Pancreas (tissue), 10 donors: Measurements from ENCODE around the gene ZBTB47. TPM values are rescaled to one million over a fixed set of nuclear protein-coding genes. Genes with fewer than 3 reads are reported as not detected.

Experiments used
- ATAC-seq, 4 donors: fragments of 200-7000 bp; cut with Tn5 transposase; one replicate each; pipeline versions ENCODE4 v1.8.0 to v1.9.1; 2020; ENCODE audit warnings: mild to moderate bottlenecking in 4 of 4, moderate library complexity in 4 of 4
- DNase-seq, 6 donors: peaks; one replicate each; pipeline ENCODE4 v3.0.0-alpha.2; 2020
- FAIRE-seq: peaks from 2 replicates; lab custom pipeline; 2012; peaks lifted over from hg19 to GRCh38; lab: Jason Lieb, UNC
- H3K27ac ChIP-seq, 4 donors: fragments of 200-600 bp; sonication (generic); 1 replicate in 3 of 4; 2 replicates in 1 of 4; pipeline versions ENCODE4 v1.5.0 to v1.8.0; 2020
- H3K27me3 ChIP-seq, 4 donors: fragments of 200-600 bp; one replicate each; pipeline ENCODE4 v1.8.0; 2021
- H3K36me3 ChIP-seq, 3 donors: fragments of 200-600 bp; sonication (generic) in 1 of 3; one replicate each; pipeline versions ENCODE4 v1.5.0 to v1.8.0; 2020 to 2021
- H3K4me1 ChIP-seq, 3 donors: fragments of 200-600 bp; one replicate each; pipeline ENCODE4 v1.8.0; 2021
- H3K4me3 ChIP-seq, 4 donors: fragments of 200-600 bp; sonication (generic) in 2 of 4; one replicate each; pipeline versions ENCODE4 v1.5.0 to v1.8.0; 2020 to 2021
- H3K9me3 ChIP-seq, 4 donors: fragments of 200-600 bp; one replicate each; pipeline ENCODE4 v1.8.0; 2021
- WGBS, 2 donors: extraction: QIAGEN DNeasy Blood & Tissue Kit; methylation state at CpG; one replicate each; pipeline ENCODE4 v1.1.7; 2013; 5-methylcytosine and 5-hydroxymethylcytosine counted together
- intact Hi-C, 3 donors: fragments of 100-400 bp; cut with DNase I; formaldehyde crosslinking; loops; one replicate each; pipeline versions ENCODE4 v1.11.1 to v1.14.2; 2022
- polyA plus RNA-seq, 2 donors: library from polyadenylated mRNA; stranded (reverse); fragments of 200-250 nt; gene quantifications; one replicate each; pipeline ENCODE4 v1.2.3, GENCODE V29; 2013
- total RNA-seq, 6 donors: library from RNA; stranded (reverse); fragmentation: NEBNext Ultra II Directional in 4 of 6; extraction: Animal tissue kit (Norgen Biotek cat#: 25700) in 4 of 6; gene quantifications; one replicate each; pipeline versions ENCODE4 v1.2.1 to v1.2.4, GENCODE V29; 2021 to 2023
- TF ChIP-seq, protein P1 (sequence below), 4 donors: fragments of 200-600 bp; sonication (generic) in 3 of 4; IDR thresholded peaks; one replicate each; pipeline versions ENCODE4 v1.5.0 to v1.8.0; 2021; ENCODE audit warnings: antibody characterized with exemption in 4 of 4
- donor health status: healthy with polysubstance abuse.
- donor health status: DM: no; HTN: no; CAD: no; lungs with moderate emphysema.
- donor health status: DM: no; HTN: no; CAD: no.
- donor health status: control.
- donor health status: control.
- donor health status: Bipolar disorder and iron deficiency.
- donor health status: DM: yes; HTN: yes; CAD: no.
- donor health status: DM: no; HTN: no; CAD: no.
- donor health status: DM: no; HTN: no; CAD: no.
- donor health status: DM: yes; HTN: yes; CAD: no.

ZBTB47 gene
- total and polyA plus RNA-seq, 8 donors, result 7.9 to 13.6 (median 10.2) TPM

DNA sequence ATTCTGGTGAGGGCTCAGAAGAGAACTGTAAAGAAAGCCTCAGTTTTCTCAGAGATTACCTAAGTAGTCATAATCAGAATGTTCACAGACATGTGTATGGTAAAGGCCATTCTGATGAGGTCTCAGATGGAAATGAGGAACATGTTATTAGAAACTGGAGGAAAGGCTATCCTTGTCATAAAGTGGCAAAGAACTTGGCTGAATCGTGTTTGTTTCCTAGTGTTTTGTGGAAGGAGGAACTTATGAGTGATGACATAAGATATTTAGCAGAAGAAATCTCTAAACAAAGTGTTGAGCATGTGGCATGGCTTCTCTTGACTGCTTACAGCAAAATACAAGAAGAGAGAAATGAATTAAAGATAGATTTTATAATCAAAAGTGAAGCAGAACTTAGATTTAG lies 19.0 kb downstream of the ZBTB47 start:
- ATAC-seq, result no peak
- Histone ChIP-seq H3K27ac (no peak overlapping the region), H3K27me3 (no peaks in the 10 kb centered on the region), H3K4me3 (no peak overlapping the region), H3K9me3 (no peaks in the 10 kb centered on the region), H3K36me3 (no peaks in the 10 kb centered on the region), H3K4me1 (no peaks in the 10 kb centered on the region)
- DNase-seq, result no peak
- intact Hi-C loops, result no loop called here
- TF ChIP-seq, protein P1, sequence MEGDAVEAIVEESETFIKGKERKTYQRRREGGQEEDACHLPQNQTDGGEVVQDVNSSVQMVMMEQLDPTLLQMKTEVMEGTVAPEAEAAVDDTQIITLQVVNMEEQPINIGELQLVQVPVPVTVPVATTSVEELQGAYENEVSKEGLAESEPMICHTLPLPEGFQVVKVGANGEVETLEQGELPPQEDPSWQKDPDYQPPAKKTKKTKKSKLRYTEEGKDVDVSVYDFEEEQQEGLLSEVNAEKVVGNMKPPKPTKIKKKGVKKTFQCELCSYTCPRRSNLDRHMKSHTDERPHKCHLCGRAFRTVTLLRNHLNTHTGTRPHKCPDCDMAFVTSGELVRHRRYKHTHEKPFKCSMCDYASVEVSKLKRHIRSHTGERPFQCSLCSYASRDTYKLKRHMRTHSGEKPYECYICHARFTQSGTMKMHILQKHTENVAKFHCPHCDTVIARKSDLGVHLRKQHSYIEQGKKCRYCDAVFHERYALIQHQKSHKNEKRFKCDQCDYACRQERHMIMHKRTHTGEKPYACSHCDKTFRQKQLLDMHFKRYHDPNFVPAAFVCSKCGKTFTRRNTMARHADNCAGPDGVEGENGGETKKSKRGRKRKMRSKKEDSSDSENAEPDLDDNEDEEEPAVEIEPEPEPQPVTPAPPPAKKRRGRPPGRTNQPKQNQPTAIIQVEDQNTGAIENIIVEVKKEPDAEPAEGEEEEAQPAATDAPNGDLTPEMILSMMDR (IDR thresholded peaks at IDR 0.05), result no peak
- WGBS, 2 donors, result 31 to 47% methylated on average over 1 of the region's 1 CpG
- FAIRE-seq, result no peak

DNA sequence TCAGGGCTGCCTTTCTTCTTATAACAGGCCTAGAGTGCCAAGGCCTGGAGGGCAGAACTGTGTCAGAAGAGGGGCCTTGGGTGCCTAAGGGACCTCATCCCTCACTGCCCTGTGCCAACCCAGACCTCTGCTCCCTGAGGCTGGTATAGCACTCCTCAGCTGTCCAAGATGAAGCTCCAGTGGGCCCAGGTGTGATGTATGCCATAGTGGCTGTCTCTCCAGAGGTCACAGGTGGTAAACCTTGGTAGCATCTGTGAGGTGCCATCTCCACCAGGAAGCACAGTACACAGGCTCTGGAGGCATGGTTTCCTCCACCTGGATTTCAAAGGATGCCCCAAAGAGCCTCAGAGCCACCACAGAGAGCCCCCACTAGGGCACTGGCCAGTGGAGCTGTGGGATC lies 19.6 kb downstream of the ZBTB47 start:
- no peaks in the 10 kb centered on the region for H3K27me3 ChIP-seq
- TF ChIP-seq, protein P1 (IDR thresholded peaks at IDR 0.05), result no peak
- no peak for ATAC-seq
- FAIRE-seq, result no peak
- no peaks in the 10 kb centered on the region for H3K9me3 ChIP-seq
- H3K27ac ChIP-seq, result no peak overlapping the region
- H3K4me3 ChIP-seq, result no peak overlapping the region
- no peaks in the 10 kb centered on the region for H3K36me3 ChIP-seq
- H3K4me1 ChIP-seq, result no peaks in the 10 kb centered on the region
- no peak for DNase-seq
- intact Hi-C loops, result no loop called here

DNA sequence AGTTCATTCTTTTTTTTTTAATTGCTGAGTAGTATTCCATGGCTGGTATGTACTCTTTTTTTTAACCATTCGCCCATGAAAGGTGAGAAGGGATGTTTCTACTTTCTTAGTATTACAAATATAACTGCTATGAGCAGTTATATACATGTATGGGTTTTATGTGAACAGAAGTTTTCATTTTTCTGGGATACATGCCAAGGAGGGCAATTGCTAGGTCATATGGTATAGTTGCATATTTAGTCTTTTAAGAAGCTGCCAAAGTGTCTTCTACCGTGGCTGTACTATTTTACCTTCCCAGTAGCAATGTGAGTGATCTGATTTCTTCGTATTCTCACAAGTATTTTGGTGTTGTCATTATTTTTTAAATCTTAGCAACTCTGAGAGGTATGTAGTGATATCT lies 20.6 kb downstream of the ZBTB47 start:
- WGBS, 2 donors, result 48 to 61% methylated on average over 3 of the region's 3 CpGs
- Histone ChIP-seq H3K27ac (no peak overlapping the region), H3K4me3 (no peak overlapping the region), H3K36me3 (no peaks in the 10 kb centered on the region), H3K27me3 (no peaks in the 10 kb centered on the region), H3K4me1 (no peaks in the 10 kb centered on the region), H3K9me3 (no peaks in the 10 kb centered on the region)
- DNase-seq (no peak), FAIRE-seq (no peak), ATAC-seq (no peak)
- TF ChIP-seq, protein P1 (IDR thresholded peaks at IDR 0.05), result no peak
- intact Hi-C loops, result no loop called here

DNA sequence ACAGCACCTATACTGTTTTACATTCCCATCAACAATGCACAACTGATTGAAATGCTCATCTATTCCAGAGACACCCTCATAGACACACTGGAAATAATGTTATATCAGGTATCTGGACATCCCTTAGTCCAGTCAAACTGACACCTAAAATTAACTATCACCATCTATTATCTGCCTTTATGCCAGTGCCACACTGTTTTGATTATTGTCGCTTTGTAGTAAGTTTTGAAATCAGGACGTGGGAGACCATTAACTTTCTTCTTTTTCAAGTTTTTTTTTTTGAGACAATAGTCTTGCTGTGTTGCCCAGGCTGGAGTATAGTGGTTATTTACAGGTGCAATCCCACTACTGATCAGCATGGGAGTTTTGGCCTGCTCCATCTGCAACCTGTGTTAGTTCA lies 22.4 kb downstream of the ZBTB47 start:
- no peak for FAIRE-seq
- ATAC-seq, result no peak
- H3K36me3 ChIP-seq, result no peaks in the 10 kb centered on the region
- no peaks in the 10 kb centered on the region for H3K4me1 ChIP-seq
- H3K4me3 ChIP-seq, result no peak overlapping the region
- TF ChIP-seq, protein P1 (IDR thresholded peaks at IDR 0.05), result no peak
- intact Hi-C loops, result no loop called here
- WGBS, 2 donors, result 62 to 81% methylated on average over 2 of the region's 2 CpGs
- no peaks in the 10 kb centered on the region for H3K9me3 ChIP-seq
- no peak overlapping the region for H3K27ac ChIP-seq
- no peak for DNase-seq
- H3K27me3 ChIP-seq, result no peaks in the 10 kb centered on the region

DNA sequence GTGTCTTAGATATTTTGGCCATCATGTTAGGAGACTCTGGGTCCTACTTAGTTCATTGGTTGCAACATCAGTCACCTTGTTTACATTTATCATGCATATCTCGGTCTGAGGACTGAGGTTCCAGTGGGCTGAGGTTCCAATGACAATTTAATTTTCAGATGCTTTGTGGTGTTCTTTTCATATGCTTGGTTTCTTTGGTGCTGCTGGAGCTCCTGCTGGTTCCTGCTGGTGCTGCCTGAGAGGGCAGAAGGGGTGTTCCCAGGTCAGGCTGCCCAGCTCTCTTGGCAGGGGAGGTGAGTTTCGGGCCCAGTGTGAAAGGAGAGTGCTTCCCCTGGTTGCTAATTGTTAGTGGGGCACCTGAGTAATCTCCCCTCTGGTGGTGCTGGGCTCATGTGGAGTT lies 24.9 kb downstream of the ZBTB47 start:
- TF ChIP-seq, protein P1 (IDR thresholded peaks at IDR 0.05), result no peak
- intact Hi-C loops, result no loop called here
- no peak for FAIRE-seq
- no peaks in the 10 kb centered on the region for H3K4me1 ChIP-seq
- H3K4me3 ChIP-seq, result no peak overlapping the region
- 70 to 84% methylated on average over 2 of the region's 2 CpGs for WGBS, 2 donors
- no peak overlapping the region for H3K27ac ChIP-seq
- no peak for ATAC-seq
- DNase-seq, result no peak
- H3K9me3 ChIP-seq, result no peaks in the 10 kb centered on the region
- no peaks in the 10 kb centered on the region for H3K36me3 ChIP-seq
- H3K27me3 ChIP-seq, result no peaks in the 10 kb centered on the region
